Uterus (tissue), 2 donors: Measurements from ENCODE around the gene STUM.

Experiments
- CTCF ChIP-seq, 4 experiments: fragments of 200-600 bp in 2 of 4; fragments of 450-650 bp in 2 of 4; sonication (generic) in 2 of 4; IDR thresholded peaks; one replicate each; pipeline ENCODE4 v1.5.1; 2016 to 2019; ENCODE audit warnings: antibody characterized with exemption in 4 of 4, mild to moderate bottlenecking in 2 of 4, moderate library complexity in 1 of 4
- POLR2A ChIP-seq, 2 donors: fragments of 450-650 bp; IDR thresholded peaks; one replicate each; pipeline ENCODE4 v1.6.1; 2016; ENCODE audit warnings: antibody characterized with exemption in 2 of 2, mild to moderate bottlenecking in 1 of 2, moderate library complexity in 1 of 2

GRCh38 chr1:226647719-226648118, 99.2 kb downstream of the STUM start:
- TF ChIP-seq CTCF (IDR thresholded peaks at IDR 0.05) (no peak), POLR2A (IDR thresholded peaks at IDR 0.05) (no peak)
